BE2C (cell line): ENCODE data around the gene AFDN.

Experiments used
- DNase-seq: peaks from one replicate; pipeline ENCODE4 v3.0.0-alpha.2; 2020
- H3K27me3 ChIP-seq: fragments of 250-450 bp; sonication (Bioruptor Pico); 2 replicates; pipeline ENCODE4 v1.5.1; 2020; ENCODE audit warnings: mild to moderate bottlenecking
- H3K36me3 ChIP-seq: fragments of 250-450 bp; sonication (Bioruptor Pico); 2 replicates; pipeline ENCODE4 v1.5.1; 2020; ENCODE audit warnings: mild to moderate bottlenecking
- H3K4me1 ChIP-seq: fragments of 250-450 bp; sonication (Bioruptor Pico); 2 replicates; pipeline ENCODE4 v1.5.1; 2020
- H3K4me3 ChIP-seq: 2 replicates; pipeline ENCODE4 v1.5.1; 2011; ENCODE audit warnings: low read depth, low read length
- H3K9me3 ChIP-seq: fragments of 250-450 bp; sonication (Bioruptor Pico); 2 replicates; pipeline ENCODE4 v1.5.1; 2020
- TF ChIP-seq, protein P1 (sequence below): IDR thresholded peaks from 2 replicates; pipeline ENCODE4 v1.5.1; 2012; ENCODE audit warnings: mild to moderate bottlenecking, low read depth, low read length

Gene AFDN

DNA sequence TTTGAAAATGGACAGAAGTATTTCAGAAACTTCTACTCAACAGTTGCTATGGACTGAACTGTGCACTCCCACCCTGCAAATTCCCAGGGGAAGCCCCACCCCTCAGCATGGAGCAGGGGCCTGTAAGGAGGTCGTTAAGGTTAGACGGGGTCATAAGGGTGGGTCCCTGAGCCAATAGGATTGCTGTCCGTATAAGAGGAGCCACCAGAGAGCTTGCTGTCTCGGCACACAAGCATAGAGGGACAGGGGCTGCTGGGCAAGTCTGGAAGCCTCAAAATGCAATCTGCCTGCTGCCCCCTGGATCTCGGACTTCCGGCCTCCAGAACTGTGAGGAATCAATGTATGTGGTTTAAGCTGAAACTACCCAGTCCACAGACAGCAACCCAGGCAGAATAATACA lies 37.4 kb upstream of the AFDN start:
- Histone ChIP-seq H3K36me3 (no peaks in the 10 kb centered on the region), H3K4me3 (no peak overlapping the region), H3K27me3 (no peaks in the 10 kb centered on the region), H3K4me1 (no peaks in the 10 kb centered on the region), H3K9me3 (no peaks in the 10 kb centered on the region; the same call in 1 of the 2 replicates)
- DNase-seq, result no peak
- TF ChIP-seq, protein P1, sequence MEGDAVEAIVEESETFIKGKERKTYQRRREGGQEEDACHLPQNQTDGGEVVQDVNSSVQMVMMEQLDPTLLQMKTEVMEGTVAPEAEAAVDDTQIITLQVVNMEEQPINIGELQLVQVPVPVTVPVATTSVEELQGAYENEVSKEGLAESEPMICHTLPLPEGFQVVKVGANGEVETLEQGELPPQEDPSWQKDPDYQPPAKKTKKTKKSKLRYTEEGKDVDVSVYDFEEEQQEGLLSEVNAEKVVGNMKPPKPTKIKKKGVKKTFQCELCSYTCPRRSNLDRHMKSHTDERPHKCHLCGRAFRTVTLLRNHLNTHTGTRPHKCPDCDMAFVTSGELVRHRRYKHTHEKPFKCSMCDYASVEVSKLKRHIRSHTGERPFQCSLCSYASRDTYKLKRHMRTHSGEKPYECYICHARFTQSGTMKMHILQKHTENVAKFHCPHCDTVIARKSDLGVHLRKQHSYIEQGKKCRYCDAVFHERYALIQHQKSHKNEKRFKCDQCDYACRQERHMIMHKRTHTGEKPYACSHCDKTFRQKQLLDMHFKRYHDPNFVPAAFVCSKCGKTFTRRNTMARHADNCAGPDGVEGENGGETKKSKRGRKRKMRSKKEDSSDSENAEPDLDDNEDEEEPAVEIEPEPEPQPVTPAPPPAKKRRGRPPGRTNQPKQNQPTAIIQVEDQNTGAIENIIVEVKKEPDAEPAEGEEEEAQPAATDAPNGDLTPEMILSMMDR, result no peak

DNA sequence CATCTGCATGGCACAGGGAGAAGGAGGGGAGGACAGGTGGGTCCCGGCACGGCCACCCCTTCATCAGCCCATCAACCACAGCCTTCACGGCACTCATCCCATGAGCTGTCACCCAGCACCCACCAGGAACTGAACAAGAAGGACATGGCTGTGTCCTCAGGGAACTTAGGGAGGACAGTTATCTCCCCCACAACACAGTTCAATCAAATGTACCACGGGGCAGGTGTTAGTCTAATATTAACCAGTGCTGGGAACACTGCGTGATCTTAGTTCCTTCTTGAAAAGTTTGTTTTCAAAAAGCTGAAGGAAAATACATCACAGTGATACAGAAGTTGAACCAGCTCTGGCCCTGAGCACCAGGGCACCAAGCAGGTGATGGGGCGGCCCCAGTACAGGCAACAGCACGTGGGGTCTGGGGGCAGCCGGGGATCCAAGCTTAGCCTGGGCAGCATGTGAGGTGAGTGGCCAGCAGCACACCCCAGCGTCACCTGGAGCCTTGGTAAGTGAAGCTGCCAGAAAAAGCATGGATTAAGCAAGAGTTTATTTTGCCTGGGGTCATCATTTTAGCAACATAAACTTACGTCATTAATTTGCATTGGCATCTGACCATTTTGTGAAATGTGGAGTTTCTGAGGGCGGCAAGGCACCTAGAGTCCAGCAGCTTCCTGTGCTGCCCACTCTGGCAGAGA lies 35.5 kb upstream of the AFDN start:
- no peaks in the 10 kb centered on the region for H3K27me3 ChIP-seq
- no peak for DNase-seq
- no peaks in the 10 kb centered on the region for H3K36me3 ChIP-seq
- no peak overlapping the region for H3K4me3 ChIP-seq
- TF ChIP-seq, protein P1, result no peak
- H3K4me1 ChIP-seq, result no peaks in the 10 kb centered on the region
- H3K9me3 ChIP-seq, result no peaks in the 10 kb centered on the region

DNA sequence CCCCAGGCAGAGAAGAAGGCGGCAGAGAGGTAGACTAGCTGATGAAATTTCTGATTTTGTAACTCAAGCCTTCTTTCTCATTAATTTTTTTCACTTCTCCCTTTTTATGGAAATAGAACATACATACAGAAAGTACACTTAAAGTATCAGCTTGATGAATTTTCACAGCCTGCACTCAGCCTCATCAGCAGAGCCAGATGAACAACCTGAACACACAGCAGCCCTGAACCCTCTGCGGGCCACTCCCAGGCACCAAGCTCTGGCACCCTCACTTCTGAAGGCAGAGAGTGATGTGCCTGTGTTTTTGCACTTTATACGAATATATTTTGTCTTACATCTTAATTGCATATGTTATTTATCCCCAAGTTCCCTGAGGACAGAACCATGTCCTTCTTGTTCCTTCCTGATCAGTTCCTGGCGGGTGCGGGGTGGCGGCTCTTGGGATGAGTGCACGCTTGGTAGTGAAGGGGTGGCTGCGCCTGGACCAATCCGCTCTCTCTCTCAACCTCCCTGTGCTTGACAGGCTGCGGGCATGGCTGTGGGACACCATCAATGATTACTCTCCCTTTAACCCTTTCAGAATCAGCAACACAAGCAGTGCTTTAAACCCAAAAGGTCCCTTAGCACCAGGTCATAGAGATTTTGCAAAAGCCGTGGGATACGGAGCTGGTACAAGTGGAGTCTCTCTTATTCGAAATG lies 34.8 kb upstream of the AFDN start:
- no peaks in the 10 kb centered on the region for H3K36me3 ChIP-seq
- no peak overlapping the region for H3K4me3 ChIP-seq
- DNase-seq, result no peak
- no peaks in the 10 kb centered on the region for H3K27me3 ChIP-seq
- TF ChIP-seq, protein P1, result no peak
- no peaks in the 10 kb centered on the region for H3K4me1 ChIP-seq
- H3K9me3 ChIP-seq, result no peaks in the 10 kb centered on the region

DNA sequence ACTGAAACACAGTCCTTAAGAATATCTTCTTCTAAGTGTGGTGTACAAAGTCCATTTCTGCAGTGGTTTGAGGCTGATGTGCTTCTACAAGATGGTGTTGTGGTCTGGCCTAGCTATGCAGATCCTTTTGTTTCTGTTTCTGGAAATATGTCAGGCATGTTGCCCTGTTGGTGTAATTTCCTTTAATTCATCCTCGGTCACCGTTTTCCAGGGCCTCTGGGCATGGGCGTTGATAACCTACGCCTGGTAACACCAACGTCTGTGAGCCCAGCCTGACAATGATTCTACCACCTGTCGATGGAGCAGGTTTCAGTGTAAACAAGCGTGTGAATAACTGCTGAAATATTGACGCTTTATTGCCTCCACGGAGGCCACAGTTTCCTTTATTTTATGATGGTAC lies 33.3 kb upstream of the AFDN start:
- H3K4me3 ChIP-seq, result no peak overlapping the region
- TF ChIP-seq, protein P1, result no peak
- no peak for DNase-seq
- H3K4me1 ChIP-seq, result no peaks in the 10 kb centered on the region; the same call in 1 of the 2 replicates
- H3K9me3 ChIP-seq, result no peaks in the 10 kb centered on the region
- H3K27me3 ChIP-seq, result no peaks in the 10 kb centered on the region
- no peaks in the 10 kb centered on the region for H3K36me3 ChIP-seq

DNA sequence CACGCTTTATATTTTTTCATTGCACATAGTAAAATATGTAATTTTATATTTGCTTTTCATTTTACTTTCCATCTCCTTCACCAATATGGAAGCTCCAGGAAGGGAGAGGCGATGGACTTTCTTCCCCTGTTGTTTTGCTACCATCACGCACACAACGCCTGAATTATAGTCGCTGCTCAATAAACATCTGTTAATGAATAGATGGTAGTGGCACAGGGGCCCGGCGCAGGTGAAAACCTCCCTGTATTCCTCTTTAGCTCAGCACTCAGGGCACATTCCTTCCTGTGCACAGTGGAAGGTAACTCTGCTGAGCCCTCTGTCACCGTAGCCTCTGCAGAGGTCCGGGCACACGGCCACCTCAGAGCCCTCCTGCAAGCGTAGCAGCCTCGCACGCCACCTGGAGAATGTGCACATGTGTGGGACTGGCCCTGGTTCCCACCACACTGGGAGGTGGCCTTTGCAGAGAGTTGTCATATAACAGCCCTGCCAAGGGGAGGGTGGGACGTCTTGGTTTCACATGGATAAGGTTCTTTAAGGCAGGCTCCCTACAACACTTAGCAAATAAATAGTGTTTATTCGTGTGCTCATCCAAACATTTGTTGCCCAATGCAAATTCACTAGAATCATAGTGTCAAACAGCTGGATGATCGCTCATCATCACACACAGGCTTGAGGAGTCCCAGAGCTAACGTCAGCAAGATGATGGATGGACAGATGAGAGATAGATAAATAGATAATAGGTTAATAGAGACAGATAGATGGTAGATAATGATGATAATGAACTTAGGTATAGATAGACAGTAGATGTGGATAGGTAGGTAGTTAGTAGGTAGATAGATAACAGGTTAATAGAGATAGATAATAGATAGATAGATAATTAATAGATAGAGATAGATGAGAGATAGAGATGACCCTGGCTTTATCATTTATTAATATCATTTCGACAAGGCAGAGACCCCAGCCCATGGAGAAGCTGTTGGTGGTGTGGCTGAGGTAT lies 32.3 kb upstream of the AFDN start:
- no peak overlapping the region for H3K4me3 ChIP-seq
- H3K27me3 ChIP-seq, result no peaks in the 10 kb centered on the region
- TF ChIP-seq, protein P1, result no peak
- no peak for DNase-seq
- no peaks in the 10 kb centered on the region for H3K36me3 ChIP-seq
- no peaks in the 10 kb centered on the region for H3K9me3 ChIP-seq
- H3K4me1 ChIP-seq, result no peaks in the 10 kb centered on the region; the same call in 1 of the 2 replicates
